NCI-H345 (cell line): ENCODE results near the gene PTPRT.

Experiments
- DNase-seq: peaks from one replicate; lab custom pipeline; 2025; lab: John Stamatoyannopoulos, UW

Gene PTPRT

DNA sequence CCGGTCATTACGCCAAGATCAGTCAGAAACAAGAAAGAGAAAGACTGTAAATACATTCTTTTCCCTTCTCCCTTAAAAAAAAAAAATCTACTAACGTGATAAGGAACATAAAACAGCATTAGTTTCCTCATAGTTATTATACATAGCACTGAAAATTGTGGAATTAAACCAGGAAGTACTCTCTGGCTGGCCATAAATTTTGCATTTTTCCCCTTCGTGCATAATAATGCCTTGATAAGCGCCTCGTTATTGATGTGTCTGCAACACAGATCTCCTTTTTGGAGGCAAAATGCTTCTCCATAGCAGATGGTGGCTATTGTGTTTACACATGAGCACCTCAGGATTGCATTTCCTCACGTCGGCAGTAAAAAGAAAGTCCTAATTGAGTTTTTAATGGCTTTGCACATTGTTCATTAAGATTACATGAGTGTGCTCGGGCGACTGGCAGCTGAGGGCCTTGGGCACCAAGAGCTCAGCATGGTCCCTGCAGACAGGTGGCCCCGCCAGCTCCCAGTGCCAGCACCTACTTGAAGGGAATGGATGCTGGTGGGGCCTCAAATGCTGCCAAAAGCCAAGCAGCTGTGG is 394.5 kb downstream of the PTPRT start:
- DNase-seq = peak; percentile 89

GRCh38 chr20:42792052-42792451 is 397.7 kb downstream of the PTPRT start:
- DNase-seq = no peak

- DNase-seq = no peak
Observed at GRCh38 chr20:42790111-42790510, 399.6 kb downstream of the PTPRT start.

DNA sequence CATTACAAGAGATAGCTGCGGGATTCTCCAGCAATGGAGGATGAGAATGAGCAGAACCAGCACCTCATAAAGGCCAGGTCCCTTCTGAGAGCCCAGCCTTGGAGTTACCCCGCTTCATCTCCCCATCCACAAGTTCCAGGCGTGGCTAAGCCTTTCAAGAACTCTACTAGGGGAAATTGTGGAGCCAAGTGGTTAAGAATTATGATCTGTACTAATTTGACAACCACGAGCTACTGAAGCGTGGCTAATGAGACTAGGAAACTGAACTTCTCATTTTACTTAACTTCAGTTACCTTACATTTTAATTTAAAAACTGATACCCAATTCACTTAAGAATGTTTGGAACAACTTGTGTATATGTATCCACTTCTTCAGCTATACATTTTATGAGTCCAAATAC is 401.0 kb downstream of the PTPRT start:
- DNase-seq = no peak

- no peak for DNase-seq
Observed at GRCh38 chr20:42785041-42785440, 404.7 kb downstream of the PTPRT start.

DNA sequence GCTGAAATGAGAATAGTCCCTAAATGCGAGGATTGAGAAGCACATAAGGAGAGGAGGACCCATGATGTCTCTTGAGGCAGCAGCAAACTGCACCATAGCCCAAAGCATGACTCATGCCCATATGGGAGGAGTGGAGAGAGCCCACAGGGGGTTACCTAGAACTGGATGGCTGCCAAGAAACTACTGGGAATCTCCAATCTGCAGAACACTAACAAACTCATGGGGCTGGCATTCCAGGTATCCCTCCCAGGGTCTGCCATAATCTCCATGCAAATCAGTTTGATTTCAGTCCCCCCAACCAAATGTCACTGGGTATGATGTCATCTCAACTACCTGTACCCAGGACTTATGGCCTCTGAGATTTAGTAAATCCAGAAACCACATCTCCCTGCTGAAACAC is 410.5 kb downstream of the PTPRT start:
- DNase-seq = peak; percentile 87

- DNase-seq = no peak
Observed at GRCh38 chr20:42775866-42776265, 413.8 kb downstream of the PTPRT start.

GRCh38 chr20:42775037-42775436 is 414.7 kb downstream of the PTPRT start:
- DNase-seq = no peak

GRCh38 chr20:42763015-42763414 is 426.7 kb downstream of the PTPRT start:
- no peak for DNase-seq

DNA sequence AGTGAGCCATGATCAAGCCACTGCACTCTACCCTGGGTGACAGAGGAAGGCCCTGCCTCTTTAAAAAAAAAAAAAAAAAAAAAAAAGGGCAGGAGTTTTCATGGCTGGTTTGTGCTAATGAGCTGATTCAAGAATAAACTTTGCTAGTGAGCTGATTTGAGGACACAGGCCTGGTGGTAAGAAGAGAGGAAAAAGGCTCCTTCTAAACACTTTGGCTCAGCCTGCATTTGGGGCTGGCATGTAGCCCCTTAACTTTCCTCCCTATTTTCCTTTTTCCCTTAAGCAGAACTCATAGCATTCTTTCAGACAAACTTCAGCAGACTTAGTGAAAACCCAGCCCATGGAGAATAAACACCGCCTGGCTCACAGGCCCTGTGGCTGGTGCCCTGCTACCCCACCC is 432.7 kb downstream of the PTPRT start:
- no peak for DNase-seq

- peak; percentile 23 for DNase-seq
Observed at GRCh38 chr20:42754706-42755105, 435.0 kb downstream of the PTPRT start.

- no peak for DNase-seq
Observed at GRCh38 chr20:42752620-42753019, 437.1 kb downstream of the PTPRT start.

GRCh38 chr20:42749556-42749955 is 440.1 kb downstream of the PTPRT start:
- no peak for DNase-seq

DNA sequence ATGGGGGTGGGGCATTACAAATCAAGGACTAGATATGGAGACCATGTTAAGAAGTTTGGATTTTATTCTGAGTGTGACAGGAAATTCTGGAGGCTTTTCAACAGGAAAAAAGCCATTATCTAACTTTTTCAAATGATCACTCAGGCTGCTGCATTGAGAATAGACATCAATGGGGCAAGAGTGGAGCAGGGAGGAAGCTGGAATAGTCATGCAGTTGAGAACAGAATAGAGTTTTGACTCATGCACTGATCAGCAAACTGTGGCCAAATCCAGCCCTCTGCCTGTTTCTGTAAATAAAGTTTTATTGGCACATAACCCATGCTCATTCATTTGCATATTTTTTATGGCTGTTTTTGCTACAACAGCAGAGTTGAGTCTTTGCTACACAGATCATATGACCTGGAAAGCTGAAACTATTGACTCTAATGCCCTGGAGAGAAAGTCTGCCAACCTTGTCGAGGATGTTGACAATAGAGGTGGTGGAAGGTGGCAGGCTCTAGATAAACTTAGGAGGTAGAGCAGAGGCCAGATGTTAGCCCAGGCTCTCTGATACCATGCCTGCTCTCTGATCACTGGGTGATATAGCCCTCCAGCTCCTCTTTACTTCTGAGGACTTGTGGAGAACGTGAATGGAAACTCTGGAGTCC is 441.8 kb downstream of the PTPRT start:
- peak; percentile 53 for DNase-seq

DNA sequence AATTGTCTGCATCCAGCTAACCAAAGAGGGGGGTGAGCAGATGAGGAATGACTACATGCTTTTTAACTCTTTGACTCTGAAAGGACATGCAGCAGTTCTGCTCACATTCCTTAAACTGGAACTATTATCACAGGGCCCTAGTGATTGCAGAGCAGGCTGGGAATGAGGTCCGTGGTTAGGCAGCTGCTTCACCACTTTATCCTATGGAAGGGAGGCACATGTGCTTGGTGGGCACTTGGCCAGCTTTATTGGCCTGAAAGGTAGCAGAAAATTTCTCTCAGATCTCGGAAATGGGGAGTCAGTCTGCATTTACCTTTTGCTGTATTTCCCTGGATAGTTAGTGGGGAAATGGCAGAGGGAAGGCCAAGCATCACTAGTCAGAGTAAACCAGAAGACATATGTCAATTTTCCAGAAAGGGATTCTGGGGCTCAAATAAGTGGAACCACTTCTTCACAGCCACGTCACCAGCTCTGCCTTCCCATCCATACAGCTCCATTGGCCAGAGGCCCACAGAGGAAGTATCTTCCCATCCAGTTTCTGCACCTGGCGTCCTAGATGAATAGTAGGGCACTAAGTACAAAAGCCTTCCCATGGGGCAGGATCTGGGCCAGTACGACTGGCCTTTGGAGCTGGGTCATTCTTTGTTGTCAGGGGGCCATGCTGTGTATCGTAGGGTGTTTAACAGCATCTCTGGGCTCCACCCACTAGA is 444.8 kb downstream of the PTPRT start:
- no peak for DNase-seq

- no peak for DNase-seq
Observed at GRCh38 chr20:42742926-42743325, 446.8 kb downstream of the PTPRT start.

DNA sequence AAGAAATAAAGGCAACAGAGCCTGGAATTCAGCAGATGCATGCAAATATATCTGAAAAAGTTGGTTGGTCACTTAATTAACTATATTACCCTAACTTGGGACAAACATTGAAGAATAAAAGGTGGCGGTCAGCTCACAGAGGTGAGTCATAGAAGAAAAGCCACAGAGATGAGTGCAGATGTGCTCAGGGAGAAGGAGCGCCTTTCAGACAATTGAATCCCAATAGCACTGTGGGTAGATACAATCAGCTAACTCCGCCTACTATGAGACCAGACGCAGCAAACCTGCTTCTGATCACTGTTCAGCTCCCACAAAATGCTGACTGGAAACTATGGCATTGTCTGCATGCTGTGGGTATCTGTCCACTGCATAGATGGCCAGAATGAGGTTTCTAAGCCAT is 447.8 kb downstream of the PTPRT start:
- no peak for DNase-seq

GRCh38 chr20:42740226-42740870 is 449.4 kb downstream of the PTPRT start:
- no peak for DNase-seq

DNA sequence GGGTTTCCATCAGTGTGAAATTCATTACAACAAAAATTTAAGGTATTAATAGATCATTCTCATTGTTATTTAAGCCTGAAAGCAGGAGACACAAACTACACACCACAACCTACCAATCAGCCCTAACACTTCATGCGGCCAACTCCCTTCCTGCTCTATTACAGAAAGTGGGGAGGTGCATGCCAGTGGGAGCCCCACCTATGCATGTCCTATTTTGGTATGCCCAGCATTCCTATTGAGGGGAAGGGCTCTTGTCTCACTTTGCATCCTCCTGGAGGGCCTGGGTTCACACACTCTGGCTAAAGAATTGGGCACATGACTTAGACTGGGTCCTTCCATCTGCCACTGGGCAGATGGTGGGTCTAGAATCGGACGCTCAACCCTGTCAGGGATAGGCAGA is 450.0 kb downstream of the PTPRT start:
- no peak for DNase-seq

- DNase-seq = no peak
Observed at GRCh38 chr20:42735539-42735938, 454.2 kb downstream of the PTPRT start.

DNA sequence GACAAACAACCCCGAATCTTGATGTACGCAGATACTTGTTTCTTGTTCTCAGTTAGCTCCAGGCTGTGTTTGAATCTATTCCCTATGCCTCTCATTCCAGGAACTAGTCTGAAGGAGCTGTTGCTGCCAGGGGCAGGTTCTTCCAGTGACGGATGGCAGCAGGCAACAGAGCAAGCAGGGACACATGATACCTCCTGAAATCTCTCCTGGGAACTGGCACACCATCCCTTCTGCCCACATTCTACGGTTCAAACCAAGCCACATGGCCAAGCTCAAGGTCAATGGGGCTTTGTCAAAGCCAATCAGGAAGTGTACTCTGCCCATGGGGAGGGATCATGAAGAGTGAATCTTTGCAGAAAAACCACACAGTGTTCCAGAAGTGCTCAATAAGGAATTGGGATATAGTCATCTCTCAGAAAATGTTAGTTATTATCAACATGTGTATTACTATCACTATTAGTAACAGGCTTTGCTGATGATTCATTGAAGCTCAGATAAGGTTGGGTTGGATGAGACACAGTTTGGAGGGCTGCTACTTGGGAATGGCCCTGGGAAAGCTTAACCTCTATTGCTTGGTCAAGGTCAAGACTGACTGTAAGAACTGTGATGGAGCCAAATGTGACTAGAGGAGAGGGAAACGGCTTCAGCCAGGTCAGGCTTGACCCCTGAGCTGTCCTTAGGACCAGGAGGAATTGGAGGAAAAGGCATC is 454.9 kb downstream of the PTPRT start:
- no peak for DNase-seq

GRCh38 chr20:42721923-42722322 is 467.8 kb downstream of the PTPRT start:
- peak; percentile 8 for DNase-seq
